Measurements from ENCODE around the gene MARVELD2.
"Not testable (repeated sequence)": the region's sequence is repeated elsewhere in the genome, so short reads cannot be mapped to it uniquely, and the experiment has no call there.

The MARVELD2 gene

GRCh38 chr5:69449511-69449910 lies 34.6 kb downstream of the MARVELD2 start:
- DNase-seq (ENCODE audit: low spot score): no peak

GRCh38 chr5:69450116-69450515 lies 35.2 kb downstream of the MARVELD2 start:
- no peak for DNase-seq (ENCODE audit: low spot score)

- DNase-seq (ENCODE audit: low spot score): not testable (repeated sequence)
These were observed 35.6 kb downstream of the MARVELD2 start for GRCh38 chr5:69450527-69450926.

- DNase-seq (ENCODE audit: low spot score): no peak
These were observed 37.2 kb downstream of the MARVELD2 start for GRCh38 chr5:69451941-69452647.

GRCh38 chr5:69453487-69453886 lies 38.6 kb downstream of the MARVELD2 start:
- not testable (repeated sequence) for DNase-seq (ENCODE audit: low spot score)

- no peak for DNase-seq (ENCODE audit: low spot score)
These were observed 39.7 kb downstream of the MARVELD2 start for GRCh38 chr5:69454460-69455249.

- DNase-seq (ENCODE audit: low spot score): not testable (repeated sequence)
These were observed 40.6 kb downstream of the MARVELD2 start for GRCh38 chr5:69455428-69455988.

- no peak for DNase-seq (ENCODE audit: low spot score)
These were observed 47.3 kb downstream of the MARVELD2 start for GRCh38 chr5:69462170-69462569.

- DNase-seq (ENCODE audit: low spot score): not testable (repeated sequence)
These were observed 51.5 kb downstream of the MARVELD2 start for GRCh38 chr5:69466375-69466774.

GRCh38 chr5:69467442-69468225 lies 52.7 kb downstream of the MARVELD2 start:
- no peak for DNase-seq (ENCODE audit: low spot score)

- DNase-seq (ENCODE audit: low spot score): no peak
These were observed 53.7 kb downstream of the MARVELD2 start for GRCh38 chr5:69468631-69469030.

- DNase-seq (ENCODE audit: low spot score): not testable (repeated sequence)
These were observed 56.6 kb downstream of the MARVELD2 start for GRCh38 chr5:69471516-69471915.

- DNase-seq (ENCODE audit: low spot score): not testable (repeated sequence)
These were observed 57.7 kb downstream of the MARVELD2 start for GRCh38 chr5:69472535-69473143.

- no peak for DNase-seq (ENCODE audit: low spot score)
These were observed 62.3 kb downstream of the MARVELD2 start for GRCh38 chr5:69477170-69477569.

GRCh38 chr5:69478296-69478695 lies 63.4 kb downstream of the MARVELD2 start:
- not testable (repeated sequence) for DNase-seq (ENCODE audit: low spot score)

GRCh38 chr5:69484891-69485290 lies 70.0 kb downstream of the MARVELD2 start:
- DNase-seq (ENCODE audit: low spot score): no peak

GRCh38 chr5:69485471-69485870 lies 70.6 kb downstream of the MARVELD2 start:
- DNase-seq (ENCODE audit: low spot score): no peak

GRCh38 chr5:69489246-69489645 lies 74.3 kb downstream of the MARVELD2 start:
- no peak for DNase-seq (ENCODE audit: low spot score)

GRCh38 chr5:69491027-69491426 lies 76.1 kb downstream of the MARVELD2 start:
- no peak for DNase-seq (ENCODE audit: low spot score)

GRCh38 chr5:69491838-69492390 lies 77.0 kb downstream of the MARVELD2 start:
- DNase-seq (ENCODE audit: low spot score): no peak

GRCh38 chr5:69492391-69492922 lies 77.5 kb downstream of the MARVELD2 start, which contains the start of gene OCLN:
Gene OCLN, plus strand, starts transcription at chr5:69492790. Its CDS starts 11,455 bp downstream, at chr5:69504245.
- DNase-seq (ENCODE audit: low spot score): peak; percentile 75
